HEK293 (cell line): Measurements from ENCODE around the gene SNX21.

Experiments used
- CTCF ChIA-PET: fragments of 350-600 bp; formaldehyde crosslinking; extraction: SDS; loops from one replicate; lab custom pipeline; 2021; ENCODE audit warnings: antibody characterized with exemption; lab: Yijun Ruan, JAX
- POLR2A ChIA-PET: fragments of 300-600 bp; formaldehyde crosslinking; extraction: SDS; loops from one replicate; lab custom pipeline; 2020; ENCODE audit warnings: antibody characterized with exemption, inconsistent platforms; lab: Yijun Ruan, JAX
- H3K27ac ChIP-seq: fragments of 200-500 bp; sonication (Bioruptor generic); 2 replicates; pipeline ENCODE4 v1.5.1; 2014; ENCODE audit warnings: low read depth, low read length, control low read depth, inconsistent platforms; ENCODE audit errors: extremely low read depth
- H3K36me3 ChIP-seq, 2 experiments: fragments of 200-500 bp in 1 of 2; sonication (Bioruptor generic) in 1 of 2; 1 replicate in 1 of 2; 2 replicates in 1 of 2; pipeline ENCODE4 v1.5.1; 2014 to 2017; ENCODE audit warnings: inconsistent platforms in 2 of 2, low read length in 2 of 2; ENCODE audit not compliant: control insufficient read depth in 2 of 2, insufficient read depth in 1 of 2
- H3K4me1 ChIP-seq: fragments of 200-500 bp; sonication (Bioruptor generic); 2 replicates; pipeline ENCODE4 v1.5.1; 2014; ENCODE audit warnings: mild to moderate bottlenecking, low read length, inconsistent platforms; ENCODE audit not compliant: control insufficient read depth, insufficient read depth
- H3K4me3 ChIP-seq: 2 replicates; pipeline ENCODE4 v1.5.1; 2011; ENCODE audit warnings: low read depth, mild to moderate bottlenecking, control low read depth, low read length, moderate library complexity
- H3K9me3 ChIP-seq: fragments of 200-500 bp; sonication (Bioruptor generic); 2 replicates; pipeline ENCODE4 v1.5.1; 2014; ENCODE audit warnings: low read depth, low read length, inconsistent platforms; ENCODE audit not compliant: control insufficient read depth, insufficient read depth
- FEZF1 ChIP-seq: fragments of 450-650 bp; formaldehyde crosslinking; IDR thresholded peaks from 2 replicates; pipeline ENCODE4 v1.5.1; 2016; ENCODE audit warnings: missing biosample characterization, missing genetic modification characterization
- GLI2 ChIP-seq: fragments of 450-650 bp; formaldehyde crosslinking; IDR thresholded peaks from 2 replicates; pipeline ENCODE4; 2017; ENCODE audit warnings: missing biosample characterization, missing genetic modification characterization, low read depth, borderline replicate concordance
- KLF8 ChIP-seq: fragments of 450-650 bp; formaldehyde crosslinking; IDR thresholded peaks from 2 replicates; pipeline ENCODE4 v1.5.1; 2016; ENCODE audit warnings: missing biosample characterization, missing genetic modification characterization
- PRDM4 ChIP-seq: fragments of 450-650 bp; formaldehyde crosslinking; IDR thresholded peaks from 2 replicates; pipeline ENCODE4 v1.5.1; 2017; ENCODE audit warnings: missing biosample characterization, missing genetic modification characterization
- SCRT2 ChIP-seq: fragments of 450-650 bp; formaldehyde crosslinking; IDR thresholded peaks from 2 replicates; pipeline ENCODE4 v1.5.1; 2016; ENCODE audit warnings: missing biosample characterization, missing genetic modification characterization
- SP7 ChIP-seq: fragments of 450-650 bp; formaldehyde crosslinking; IDR thresholded peaks from 2 replicates; pipeline ENCODE4 v1.5.1; 2016; ENCODE audit warnings: missing biosample characterization, missing genetic modification characterization
- ZFP37 ChIP-seq: fragments of 450-650 bp; formaldehyde crosslinking; IDR thresholded peaks from 2 replicates; pipeline ENCODE4 v1.5.1; 2016; ENCODE audit warnings: missing biosample characterization, missing genetic modification characterization
- ZNF140 ChIP-seq: fragments of 450-650 bp; formaldehyde crosslinking; IDR thresholded peaks from 2 replicates; pipeline ENCODE4 v1.5.1; 2016; ENCODE audit warnings: missing biosample characterization, missing genetic modification characterization
- ZNF174 ChIP-seq: fragments of 450-650 bp; formaldehyde crosslinking; IDR thresholded peaks from 2 replicates; pipeline ENCODE4 v1.5.0; 2017; ENCODE audit warnings: missing biosample characterization, mild to moderate bottlenecking, missing genetic modification characterization
- ZNF221 ChIP-seq: fragments of 450-650 bp; formaldehyde crosslinking; IDR thresholded peaks from 2 replicates; pipeline ENCODE4 v1.5.1; 2017; ENCODE audit warnings: missing biosample characterization, missing genetic modification characterization, borderline replicate concordance
- ZNF394 ChIP-seq: fragments of 450-650 bp; formaldehyde crosslinking; IDR thresholded peaks from 2 replicates; pipeline ENCODE4 v1.5.1; 2016; ENCODE audit warnings: missing biosample characterization, missing genetic modification characterization, mild to moderate bottlenecking, moderate library complexity, borderline replicate concordance
- ZNF488 ChIP-seq: fragments of 450-650 bp; formaldehyde crosslinking; IDR thresholded peaks from 2 replicates; pipeline ENCODE4 v1.5.1; 2016; ENCODE audit warnings: missing biosample characterization, missing genetic modification characterization
- ZNF521 ChIP-seq: fragments of 450-650 bp; formaldehyde crosslinking; IDR thresholded peaks from 2 replicates; pipeline ENCODE4 v1.5.1; 2017; ENCODE audit warnings: missing biosample characterization, mild to moderate bottlenecking, missing genetic modification characterization
- ZNF555 ChIP-seq: fragments of 450-650 bp; formaldehyde crosslinking; conservative IDR thresholded peaks from 2 replicates; pipeline ENCODE4 v1.5.1; 2017; ENCODE audit warnings: missing biosample characterization, mild to moderate bottlenecking, missing genetic modification characterization, inconsistent platforms
- ZNF561 ChIP-seq: fragments of 450-650 bp; IDR thresholded peaks from 2 replicates; pipeline ENCODE4 v1.5.1; 2018; ENCODE audit warnings: missing biosample characterization, missing genetic modification characterization, borderline replicate concordance
- ZNF664 ChIP-seq: fragments of 450-650 bp; formaldehyde crosslinking; IDR thresholded peaks from 2 replicates; pipeline ENCODE4 v1.5.1; 2016; ENCODE audit warnings: missing biosample characterization, missing genetic modification characterization
- ZNF670 ChIP-seq: fragments of 450-650 bp; formaldehyde crosslinking; IDR thresholded peaks from 2 replicates; pipeline ENCODE4 v1.5.1; 2016; ENCODE audit warnings: missing biosample characterization, missing genetic modification characterization, low read depth
- ZNF707 ChIP-seq: fragments of 450-650 bp; formaldehyde crosslinking; IDR thresholded peaks from 2 replicates; pipeline ENCODE4 v1.5.1; 2016; ENCODE audit warnings: missing biosample characterization, missing genetic modification characterization
- ZNF785 ChIP-seq: fragments of 450-650 bp; formaldehyde crosslinking; IDR thresholded peaks from 2 replicates; pipeline ENCODE4 v1.5.1; 2016; ENCODE audit warnings: missing biosample characterization, missing genetic modification characterization
- TF ChIP-seq, protein P1 (sequence below): fragments of 450-650 bp; formaldehyde crosslinking; IDR thresholded peaks from 2 replicates; pipeline ENCODE4 v1.5.1; 2016; ENCODE audit warnings: missing biosample characterization, missing genetic modification characterization
- TF ChIP-seq, protein P2 (sequence below): fragments of 450-650 bp; formaldehyde crosslinking; IDR thresholded peaks from 2 replicates; pipeline ENCODE4 v1.5.1; 2016; ENCODE audit warnings: missing biosample characterization, missing genetic modification characterization, low read depth

SNX21 gene

GRCh38 chr20:45857114-45857881 is 23.7 kb downstream of the SNX21 start, which contains the start of the genes ACOT8 and ZSWIM3 (continued):
- TF ChIP-seq GLI2 (tag by site-specific recombination) = no peak
- no peak for TF ChIP-seq KLF8 (tag by site-specific recombination)
- no peak for TF ChIP-seq ZNF140 (tag by site-specific recombination)
- 0 out of 2 replicates have a peak, but pooled peaks have one; percentile 40 for TF ChIP-seq ZNF394 (tag by site-specific recombination)
- no peak for TF ChIP-seq ZNF670 (tag by site-specific recombination)
- TF ChIP-seq ZNF707 (tag by site-specific recombination) = no peak
- no peak for TF ChIP-seq ZNF664 (tag by site-specific recombination)

GRCh38 chr20:45857882-45858216 is 24.2 kb downstream of the SNX21 start:
- CTCF ChIA-PET = interaction anchor here (0.9 to 2.5 kb wide), 3 partner anchors 24 to 112 kb away, joined by 3 to 7 read pairs (median 3); no protein-coding TSS in a partner anchor
- Histone ChIP-seq H3K36me3 (peaks cover 0 to 16% of the 10 kb centered on the region in 2 experiments; a peak in 1 of 3 replicates), H3K27ac (peak overlapping the region; percentile 26; the same call in 1 of the 2 replicates), H3K4me1 (peaks cover 5% of the 10 kb centered on the region), H3K9me3 (no peaks in the 10 kb centered on the region), H3K4me3 (peak overlapping the region; percentile 56)
- TF ChIP-seq ZNF394 (tag by site-specific recombination) (0 out of 2 replicates have a peak, but pooled peaks have one; percentile 5), SCRT2 (tag by site-specific recombination) (peak; percentile 68), ZNF555 (tag by site-specific recombination) (no peak), SP7 (tag by site-specific recombination) (no peak), FEZF1 (tag by site-specific recombination) (no peak), ZFP37 (tag by site-specific recombination) (no peak), PRDM4 (no peak)
- TF ChIP-seq, protein P1, sequence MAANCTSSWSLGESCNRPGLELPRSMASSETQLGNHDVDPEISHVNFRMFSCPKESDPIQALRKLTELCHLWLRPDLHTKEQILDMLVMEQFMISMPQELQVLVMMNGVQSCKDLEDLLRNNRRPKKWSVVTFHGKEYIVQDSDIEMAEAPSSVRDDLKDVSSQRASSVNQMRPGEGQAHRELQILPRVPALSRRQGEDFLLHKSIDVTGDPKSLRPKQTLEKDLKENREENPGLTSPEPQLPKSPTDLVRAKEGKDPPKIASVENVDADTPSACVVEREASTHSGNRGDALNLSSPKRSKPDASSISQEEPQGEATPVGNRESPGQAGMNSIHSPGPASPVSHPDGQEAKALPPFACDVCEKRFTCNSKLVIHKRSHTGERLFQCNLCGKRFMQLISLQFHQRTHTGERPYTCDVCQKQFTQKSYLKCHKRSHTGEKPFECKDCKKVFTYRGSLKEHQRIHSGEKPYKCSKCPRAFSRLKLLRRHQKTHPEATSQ (tag by site-specific recombination) = no peak
- POLR2A ChIA-PET = interaction anchor here (1.0 to 2.6 kb wide), 2 partner anchors 24 to 77 kb away, joined by 4 to 21 read pairs; partner anchors contain the start of genes PCIF1 and ZSWIM1

DNA sequence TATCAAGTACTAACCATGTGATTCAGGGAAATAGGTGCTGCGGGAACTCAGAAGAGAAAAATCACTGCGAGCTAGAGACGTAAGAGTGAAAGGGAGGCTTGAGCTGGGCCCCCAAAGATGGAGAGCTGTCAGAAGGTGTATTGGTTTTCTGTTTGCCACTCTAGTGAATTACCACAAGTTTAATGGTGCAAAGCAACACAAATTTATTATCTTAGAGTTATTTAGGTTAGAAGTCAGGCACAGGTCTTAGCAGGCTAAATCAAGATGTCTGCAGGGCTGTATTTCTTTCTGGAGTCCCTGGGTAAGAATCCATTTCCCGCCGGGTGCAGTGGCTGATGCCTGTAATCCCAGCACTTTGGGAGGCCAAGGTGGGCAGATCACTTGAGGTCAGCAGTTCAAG is 26.3 kb downstream of the SNX21 start:
- H3K9me3 ChIP-seq = no peaks in the 10 kb centered on the region
- no peak overlapping the region for H3K4me3 ChIP-seq
- CTCF ChIA-PET = interaction anchor here (1.4 kb wide), 1 partner anchor 61 kb away, joined by 5 read pairs; no protein-coding TSS in a partner anchor
- POLR2A ChIA-PET = no interaction called here
- peaks cover 0 to 2% of the 10 kb centered on the region in 2 experiments; a peak in 1 of 3 replicates for H3K36me3 ChIP-seq
- peaks cover 5% of the 10 kb centered on the region for H3K4me1 ChIP-seq
- H3K27ac ChIP-seq = no peak overlapping the region
- TF ChIP-seq, protein P2, sequence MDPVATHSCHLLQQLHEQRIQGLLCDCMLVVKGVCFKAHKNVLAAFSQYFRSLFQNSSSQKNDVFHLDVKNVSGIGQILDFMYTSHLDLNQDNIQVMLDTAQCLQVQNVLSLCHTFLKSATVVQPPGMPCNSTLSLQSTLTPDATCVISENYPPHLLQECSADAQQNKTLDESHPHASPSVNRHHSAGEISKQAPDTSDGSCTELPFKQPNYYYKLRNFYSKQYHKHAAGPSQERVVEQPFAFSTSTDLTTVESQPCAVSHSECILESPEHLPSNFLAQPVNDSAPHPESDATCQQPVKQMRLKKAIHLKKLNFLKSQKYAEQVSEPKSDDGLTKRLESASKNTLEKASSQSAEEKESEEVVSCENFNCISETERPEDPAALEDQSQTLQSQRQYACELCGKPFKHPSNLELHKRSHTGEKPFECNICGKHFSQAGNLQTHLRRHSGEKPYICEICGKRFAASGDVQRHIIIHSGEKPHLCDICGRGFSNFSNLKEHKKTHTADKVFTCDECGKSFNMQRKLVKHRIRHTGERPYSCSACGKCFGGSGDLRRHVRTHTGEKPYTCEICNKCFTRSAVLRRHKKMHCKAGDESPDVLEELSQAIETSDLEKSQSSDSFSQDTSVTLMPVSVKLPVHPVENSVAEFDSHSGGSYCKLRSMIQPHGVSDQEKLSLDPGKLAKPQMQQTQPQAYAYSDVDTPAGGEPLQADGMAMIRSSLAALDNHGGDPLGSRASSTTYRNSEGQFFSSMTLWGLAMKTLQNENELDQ (tag by site-specific recombination) = no peak
- TF ChIP-seq ZNF174 (tag by site-specific recombination) = no peak
- TF ChIP-seq ZNF521 (tag by site-specific recombination) = no peak
- no peak for TF ChIP-seq ZNF785
- no peak for TF ChIP-seq ZNF488 (tag by site-specific recombination)
- TF ChIP-seq ZNF561 (tag by site-specific recombination) = no peak
- no peak for TF ChIP-seq ZNF221 (tag by site-specific recombination)
- TF ChIP-seq, all 188 proteins: peak for 0
